HUDEP-2 (cell line): ENCODE data around the gene ATRNL1.

Experiments
- DNase-seq, 76 experiments: peaks; one replicate each; lab custom pipeline; 2025; ENCODE audit not compliant: unreplicated experiment in 76 of 76; lab: John Stamatoyannopoulos, UW

Gene ATRNL1

DNA sequence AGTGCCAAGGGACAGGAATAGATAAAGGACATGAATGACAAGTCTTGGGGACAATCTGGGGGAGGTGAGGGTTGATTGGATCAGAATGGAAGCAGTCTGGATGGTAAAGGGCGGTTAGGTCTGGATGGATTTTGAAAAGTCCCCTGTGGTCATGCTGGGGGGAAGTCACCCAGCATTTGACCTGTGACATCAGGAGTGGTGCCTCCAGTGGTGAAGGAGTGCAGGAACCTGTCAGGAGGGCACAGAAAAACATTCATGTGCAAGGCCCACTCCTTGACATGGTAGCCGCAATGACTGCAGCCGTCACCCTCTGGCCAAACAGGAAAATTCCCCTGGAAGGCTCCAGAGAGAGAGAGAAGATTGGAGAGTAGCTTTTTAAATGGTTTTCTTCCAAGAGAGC is 875.1 kb downstream of the ATRNL1 start:
- DNase-seq, result no peak

DNA sequence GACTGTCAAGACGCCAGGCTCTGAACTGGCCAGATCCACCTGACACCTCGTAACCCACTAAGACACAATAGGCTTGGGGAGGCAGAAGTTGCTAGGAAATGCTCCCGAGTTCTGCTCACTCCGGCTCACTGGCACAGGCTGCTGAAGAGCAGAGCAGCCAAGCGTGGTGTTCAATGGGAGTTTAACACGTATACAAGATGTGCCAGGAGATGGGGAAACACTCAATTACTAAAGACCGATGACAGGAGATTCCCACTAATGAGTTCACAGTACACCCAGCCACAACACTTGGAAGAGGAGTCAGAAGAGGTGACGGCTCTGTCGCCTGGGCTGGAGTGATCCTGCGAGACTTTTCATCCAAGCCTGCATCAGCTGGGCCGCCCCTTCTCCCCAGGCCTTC is 876.4 kb downstream of the ATRNL1 start:
- DNase-seq, result no peak

DNA sequence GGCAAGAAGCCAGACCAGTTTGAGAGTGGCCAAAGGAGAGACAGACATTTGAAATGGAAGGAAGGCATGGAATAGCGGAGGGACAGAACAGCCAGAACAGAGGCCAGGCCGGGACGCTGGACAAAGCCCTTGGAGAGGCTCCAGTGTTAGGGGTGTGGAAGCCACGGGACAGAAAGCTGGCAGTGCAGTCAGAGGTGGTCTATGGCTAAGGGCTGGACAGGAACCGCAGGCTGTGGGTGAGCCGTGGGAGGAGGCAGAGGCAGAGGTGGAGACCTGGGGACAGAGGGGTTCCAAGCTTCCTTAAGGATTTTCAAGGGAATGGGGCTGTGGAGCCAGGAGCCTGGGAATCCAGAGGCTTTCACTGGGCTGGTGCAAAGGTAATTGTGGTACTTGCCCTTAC is 878.8 kb downstream of the ATRNL1 start:
- no peak for DNase-seq

DNA sequence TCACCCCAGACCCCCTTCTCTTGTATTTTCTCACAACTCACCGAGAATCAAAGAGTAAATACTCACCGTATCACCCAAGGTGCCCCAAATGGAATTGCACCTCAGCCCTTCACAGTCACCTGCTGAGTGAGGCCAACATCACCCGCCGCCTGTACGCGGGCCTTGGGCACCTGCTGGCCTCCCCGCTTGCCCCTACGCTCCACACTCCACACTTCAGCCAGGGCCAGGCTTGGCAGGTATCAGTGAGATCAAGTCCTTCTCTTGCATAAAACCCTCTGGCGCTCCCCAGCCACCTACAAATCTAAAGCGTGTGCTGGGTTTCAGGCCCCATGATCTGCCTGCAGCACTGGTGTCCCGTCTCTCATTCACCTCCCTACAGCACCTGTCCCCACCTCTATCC is 879.3 kb downstream of the ATRNL1 start:
- DNase-seq, result no peak

DNA sequence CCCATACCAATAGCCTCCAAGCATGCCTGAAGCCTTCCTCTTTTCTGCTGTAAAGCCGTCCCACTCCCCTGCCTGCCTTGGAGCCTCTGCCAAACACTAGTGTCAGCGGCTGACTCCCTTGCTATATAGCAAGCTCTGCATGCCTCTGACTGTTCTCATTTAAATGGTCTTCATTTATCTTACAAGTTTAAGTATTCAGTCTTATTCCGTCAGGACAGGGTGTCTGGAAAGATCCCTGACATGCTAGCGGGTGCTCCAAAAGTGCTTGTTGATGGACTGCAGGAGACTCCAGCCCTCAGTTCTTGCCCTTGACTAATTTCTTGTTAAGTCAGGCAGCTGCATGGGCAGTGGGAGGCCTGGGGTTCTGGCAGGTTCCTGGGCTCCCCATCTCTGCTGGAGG is 881.2 kb downstream of the ATRNL1 start:
- DNase-seq, result no peak

DNA sequence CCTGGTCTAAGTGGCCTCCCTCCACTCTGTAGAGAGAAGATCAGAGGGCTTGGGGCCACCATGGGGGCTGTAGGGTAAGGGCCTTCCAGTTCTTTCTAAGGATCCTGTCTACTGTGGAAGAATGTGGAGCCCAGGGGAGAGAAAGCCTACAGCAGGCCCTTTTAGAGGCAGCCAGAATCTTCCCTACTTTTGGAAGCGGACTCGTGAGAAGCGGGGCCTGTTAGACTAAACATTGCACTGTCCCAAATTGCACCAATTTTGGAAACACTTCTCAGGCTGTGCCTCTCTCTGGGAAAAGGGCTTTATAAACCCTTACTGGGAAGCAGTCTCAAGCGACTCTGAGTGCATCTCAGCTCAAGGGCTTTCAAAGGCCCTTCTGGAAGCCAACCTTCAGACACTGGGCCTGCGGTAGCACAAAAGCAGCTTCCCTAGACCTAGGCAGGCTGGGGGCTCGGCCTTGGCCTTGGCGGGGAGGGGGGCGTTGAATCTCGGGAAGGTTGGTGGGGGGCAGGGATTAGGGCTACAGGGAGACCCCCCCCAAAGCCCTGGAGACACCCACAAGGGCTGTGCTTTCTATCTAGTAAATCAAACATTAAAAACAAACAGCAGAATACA is 881.8 kb downstream of the ATRNL1 start:
- DNase-seq, result no peak

DNA sequence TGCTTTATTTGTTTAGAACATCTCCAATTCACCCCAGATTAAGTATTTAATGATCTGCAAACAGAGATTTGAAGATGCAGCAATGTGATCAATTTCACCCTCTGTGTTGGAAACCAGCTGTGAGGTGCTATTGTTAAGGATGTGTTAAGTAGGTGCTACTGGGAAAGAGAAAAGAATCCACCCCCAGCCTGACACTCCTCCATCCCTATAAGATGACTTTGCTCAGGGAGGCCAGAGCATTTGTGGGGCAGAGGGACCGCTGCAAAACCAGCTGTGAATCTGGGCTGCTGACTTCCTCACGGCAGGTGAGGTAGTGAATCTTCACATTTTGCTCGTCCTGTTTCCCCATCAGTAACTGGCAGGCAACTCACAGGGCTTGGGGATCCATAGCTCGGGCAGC is 882.3 kb downstream of the ATRNL1 start:
- DNase-seq, result no peak

DNA sequence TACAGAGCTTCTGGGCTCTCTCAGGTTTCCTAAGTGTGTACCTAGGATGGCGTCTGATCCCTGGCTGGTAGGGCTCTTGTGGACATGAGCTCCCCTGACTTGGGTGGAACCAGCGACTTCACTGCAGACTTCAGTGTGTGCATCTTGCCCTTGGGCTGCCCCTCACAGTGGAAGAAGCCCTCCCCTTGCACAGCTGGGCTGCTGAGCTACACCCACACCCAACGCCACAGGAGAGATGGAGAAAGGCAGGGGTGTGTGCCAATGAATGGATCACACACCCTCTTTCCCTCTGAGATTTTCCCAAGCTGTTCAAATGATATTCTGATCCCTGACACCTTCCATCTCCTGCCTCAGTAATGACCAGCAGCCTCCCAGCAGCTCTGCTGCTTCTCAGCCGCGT is 883.2 kb downstream of the ATRNL1 start:
- no peak for DNase-seq

DNA sequence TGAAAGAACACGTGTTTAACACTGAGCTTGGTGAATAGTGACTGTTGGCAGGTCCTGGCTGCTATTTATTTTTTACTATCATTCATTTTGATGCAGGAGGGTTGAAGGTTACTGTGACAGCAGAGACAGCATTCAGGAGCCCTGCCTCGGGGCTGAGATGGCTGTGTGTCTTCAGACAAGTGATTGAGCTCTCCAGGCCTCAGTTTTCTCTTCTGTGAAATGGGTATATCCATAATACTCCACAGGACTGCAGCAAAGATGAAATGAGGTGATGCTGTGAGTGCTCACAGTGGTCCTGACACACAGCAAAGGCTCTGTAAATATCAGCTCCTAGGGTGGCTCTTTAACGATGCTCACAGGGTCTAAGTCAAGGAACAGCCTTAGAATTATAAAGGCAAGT is 884.7 kb downstream of the ATRNL1 start:
- no peak for DNase-seq

DNA sequence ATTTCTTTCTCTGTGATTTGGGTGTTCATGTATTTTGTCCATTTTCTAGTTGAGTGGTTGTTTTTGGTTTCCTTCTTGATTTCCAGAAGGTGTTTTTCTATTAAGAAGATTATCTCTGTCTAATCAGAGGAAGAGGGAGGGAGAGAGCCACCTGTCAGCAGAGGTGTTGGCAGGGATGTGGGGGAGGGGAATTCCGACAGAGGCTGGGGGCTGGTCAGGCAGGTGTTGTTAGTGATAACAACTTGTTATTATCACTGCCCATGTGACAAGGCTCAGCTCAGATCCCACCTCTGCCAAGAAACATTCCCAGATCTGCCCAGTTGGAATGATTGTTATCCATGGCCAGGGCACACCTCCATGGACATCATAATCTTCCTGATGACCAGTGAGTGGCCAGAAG is 886.4 kb downstream of the ATRNL1 start:
- no peak for DNase-seq

DNA sequence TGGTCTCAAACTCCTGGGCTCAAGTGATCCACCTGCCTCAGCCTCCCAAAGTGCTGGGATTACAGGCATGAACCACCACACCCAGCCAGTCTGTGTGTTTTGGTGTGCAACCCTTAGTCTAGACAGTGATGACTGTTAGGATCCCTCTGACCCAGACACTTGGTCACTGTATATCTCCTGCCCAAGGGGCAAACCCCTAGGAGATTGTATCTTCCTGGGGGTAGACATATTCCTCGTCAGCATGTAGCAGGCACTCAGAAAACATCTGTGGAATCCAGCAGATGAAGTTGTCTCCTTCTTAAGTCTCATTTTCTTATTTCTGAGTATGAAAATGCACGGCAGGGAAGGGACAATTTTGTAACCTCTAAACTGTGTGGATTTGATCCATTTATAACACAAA is 887.3 kb downstream of the ATRNL1 start:
- DNase-seq, result no peak

DNA sequence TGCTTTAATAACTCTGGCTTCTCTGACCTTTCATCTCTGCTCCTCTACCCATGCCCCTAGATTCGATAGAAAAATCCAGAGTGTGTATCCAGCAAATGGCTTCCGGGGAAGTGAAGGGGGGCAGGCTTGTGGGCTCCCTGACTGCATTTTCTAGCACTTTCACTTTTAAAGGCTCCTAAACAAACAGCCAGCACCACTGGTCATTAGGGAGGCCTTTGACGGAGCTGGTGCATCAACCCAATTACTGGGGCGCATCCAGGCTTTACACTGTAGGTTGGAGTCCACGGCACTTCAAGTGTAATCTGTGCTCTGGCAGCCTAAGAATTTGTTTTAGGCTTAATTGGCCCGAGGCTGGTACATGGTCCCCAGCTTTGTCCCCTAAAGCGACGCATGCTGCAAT is 887.9 kb downstream of the ATRNL1 start:
- no peak for DNase-seq

DNA sequence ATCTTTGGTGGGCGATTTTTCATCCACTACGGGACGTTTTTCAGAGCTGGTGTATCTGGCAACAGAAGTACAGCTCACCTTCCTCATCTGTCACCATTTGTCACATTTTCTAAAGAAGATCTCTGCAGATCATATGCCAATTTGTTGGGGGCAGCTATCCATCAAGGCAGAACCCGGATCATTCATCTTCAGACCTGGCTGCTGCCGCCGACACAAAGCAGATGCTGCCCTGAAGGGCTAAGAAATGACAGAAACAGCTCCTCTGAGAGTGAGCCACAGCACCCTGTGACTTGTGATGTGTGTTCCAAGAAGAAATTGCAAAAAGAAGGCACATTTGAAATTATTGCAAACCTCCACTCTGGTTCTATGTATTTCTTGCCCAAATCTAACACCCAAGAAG is 888.9 kb downstream of the ATRNL1 start:
- no peak for DNase-seq

DNA sequence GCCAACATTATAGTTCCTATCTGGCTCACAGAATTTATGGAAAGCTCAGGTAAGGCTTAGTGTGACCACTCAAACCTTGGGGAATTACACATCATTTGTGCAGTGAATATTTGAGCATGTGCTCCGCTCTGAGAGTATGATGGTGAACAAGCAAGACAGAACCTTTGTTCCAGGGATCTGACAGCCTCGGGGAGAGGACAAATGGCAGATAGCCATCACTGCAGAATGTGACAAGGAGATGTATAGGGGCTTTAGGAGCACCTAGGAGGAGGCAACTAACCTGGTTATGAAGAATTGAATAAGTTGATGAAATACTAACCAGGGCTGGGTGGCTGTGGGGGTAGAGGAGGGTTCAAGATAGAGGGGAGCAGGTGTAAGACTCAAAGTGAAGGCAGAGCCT is 889.4 kb downstream of the ATRNL1 start:
- DNase-seq, result no peak

DNA sequence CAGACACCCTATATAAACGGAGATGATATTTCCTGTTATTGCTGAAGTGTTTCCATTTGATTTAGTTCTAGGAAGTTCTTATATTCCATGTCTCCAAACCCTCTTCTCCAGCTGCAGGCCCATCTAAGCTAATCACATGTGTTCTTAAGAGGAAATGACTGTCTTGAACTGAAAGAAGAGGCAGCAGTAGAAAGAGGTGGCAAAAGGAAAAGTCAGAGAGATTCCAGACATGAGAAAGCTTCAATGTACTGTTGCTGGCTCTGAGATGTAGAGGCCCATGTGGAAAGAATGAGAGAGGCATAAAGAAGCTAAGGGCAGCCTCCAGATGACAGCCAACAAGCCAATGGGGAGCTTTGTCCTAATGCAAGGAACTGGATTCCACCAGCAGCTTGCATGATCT is 892.6 kb downstream of the ATRNL1 start:
- no peak for DNase-seq

DNA sequence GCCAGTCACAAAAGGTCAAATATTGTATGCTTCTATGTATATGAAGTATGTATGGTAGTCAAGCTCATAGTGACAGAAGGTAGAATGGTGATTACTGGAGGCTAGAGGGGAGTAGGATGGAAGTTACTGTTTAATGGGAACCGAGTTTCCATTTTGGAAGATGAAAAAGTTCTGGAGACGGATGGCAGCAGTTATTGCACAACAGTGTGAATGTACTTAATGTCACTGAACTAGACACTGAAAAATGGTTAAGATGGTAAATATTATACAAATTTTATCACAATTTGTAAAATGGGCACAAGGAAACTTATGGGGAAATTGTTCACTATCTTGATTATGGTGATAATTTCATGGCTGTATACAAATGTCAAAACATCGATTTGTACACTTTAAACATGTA is 895.2 kb downstream of the ATRNL1 start:
- DNase-seq, result no peak

DNA sequence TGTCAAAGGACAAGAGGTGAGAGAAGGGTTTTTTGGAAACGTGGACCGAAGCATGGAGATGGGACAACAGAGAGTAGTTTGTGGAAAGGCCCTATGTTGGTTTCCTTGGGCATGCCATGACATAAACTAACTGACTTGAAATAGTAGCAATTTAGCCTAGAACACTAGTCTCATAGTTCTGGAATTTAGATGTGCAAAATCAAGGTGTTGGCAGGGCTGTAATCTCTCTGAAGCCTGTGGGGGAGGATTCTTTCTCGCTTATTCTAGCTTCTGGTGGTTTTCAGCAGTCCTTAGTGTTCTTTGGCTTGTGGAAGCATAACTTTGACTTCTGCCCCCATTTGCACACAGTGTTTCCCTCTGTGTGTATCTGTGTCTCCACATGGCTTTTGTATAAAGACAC is 896.5 kb downstream of the ATRNL1 start:
- DNase-seq, result no peak

DNA sequence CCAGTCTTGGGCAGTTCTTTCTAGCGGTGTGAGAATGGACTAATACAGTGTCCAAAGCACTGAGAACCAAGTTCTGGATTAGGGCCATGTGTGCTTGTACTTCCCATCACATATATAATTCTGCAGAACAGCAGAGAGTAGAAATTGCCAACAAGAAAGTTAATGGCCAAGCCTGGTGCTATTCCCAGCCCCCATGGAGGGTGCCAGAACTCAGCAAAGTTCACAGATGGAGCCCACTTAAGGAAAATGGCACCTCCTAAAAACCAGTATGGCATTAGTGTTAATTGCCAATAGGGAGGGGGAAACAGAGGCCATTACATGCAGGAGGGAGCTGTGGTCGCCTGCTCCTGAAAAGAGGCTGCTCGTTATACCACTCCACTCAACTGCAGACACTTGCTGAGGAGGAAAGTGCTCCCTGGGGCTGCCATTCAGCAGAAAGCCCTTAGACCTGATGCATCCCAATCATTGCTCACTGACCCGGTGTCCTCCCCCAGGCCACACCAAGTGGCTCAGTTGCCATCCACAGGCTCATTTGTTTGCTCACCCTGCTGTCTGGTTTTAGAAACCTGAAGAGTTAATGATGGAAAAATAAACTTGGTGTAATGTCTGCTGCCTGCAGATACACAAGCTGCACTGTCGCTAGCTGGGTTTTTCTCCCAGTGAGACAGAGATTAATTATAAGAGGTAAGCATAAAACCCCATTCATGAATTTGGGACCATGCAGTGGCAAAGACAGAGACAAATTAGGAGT is 899.2 kb downstream of the ATRNL1 start:
- no peak for DNase-seq

DNA sequence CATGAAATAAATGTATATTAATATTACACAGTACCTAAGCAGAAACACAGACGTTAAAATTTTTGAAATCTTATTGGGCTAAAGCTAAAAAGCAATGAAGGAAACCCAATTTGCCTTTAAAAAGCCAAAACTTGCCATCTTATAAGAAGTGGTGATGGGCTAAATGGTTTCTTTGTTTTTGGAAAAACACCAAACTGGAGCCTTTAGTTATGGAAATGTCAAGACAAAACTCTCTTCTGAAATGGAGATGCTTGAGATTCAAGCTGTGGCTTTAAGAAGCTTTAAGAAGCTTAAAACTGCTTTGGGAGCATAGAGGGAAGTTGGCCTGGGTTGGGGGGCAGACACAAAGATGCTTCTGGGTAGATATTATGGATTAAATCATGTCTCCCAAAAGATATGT is 902.9 kb downstream of the ATRNL1 start:
- DNase-seq, result no peak

DNA sequence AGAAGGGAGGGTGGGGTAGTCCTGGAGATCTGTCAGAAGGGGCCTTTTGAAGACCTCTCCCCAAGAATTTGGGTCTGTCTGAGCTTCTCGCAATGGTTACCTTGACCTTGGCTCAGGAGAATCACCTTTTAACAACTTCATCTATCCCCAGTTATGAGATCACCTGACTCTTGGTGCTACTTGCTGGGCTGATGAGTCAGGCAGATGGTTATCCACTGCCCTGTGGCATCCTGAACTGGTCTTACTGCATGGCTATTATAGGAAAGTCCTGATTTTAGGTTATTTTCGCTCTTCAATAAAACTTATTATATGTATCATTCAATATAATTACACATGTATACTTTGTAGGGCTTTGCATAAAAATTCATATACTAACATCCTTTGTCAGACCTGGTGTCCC is 905.1 kb downstream of the ATRNL1 start:
- DNase-seq, result no peak
